Vagina (tissue), 2 donors: ENCODE data around the gene RNF166.

Source experiments
- CTCF ChIP-seq, 3 experiments: fragments of 450-650 bp in 2 of 3; fragments of 200-600 bp in 1 of 3; sonication (generic) in 1 of 3; IDR thresholded peaks; one replicate each; pipeline ENCODE4 v1.5.1; 2017 to 2019; ENCODE audit warnings: antibody characterized with exemption in 3 of 3, mild to moderate bottlenecking in 2 of 3, moderate library complexity in 2 of 3
- POLR2A ChIP-seq, 2 donors: fragments of 450-650 bp; IDR thresholded peaks; one replicate each; pipeline ENCODE4 v1.6.1; 2017; ENCODE audit warnings: antibody characterized with exemption in 2 of 2, mild to moderate bottlenecking in 2 of 2, moderate library complexity in 2 of 2
- POLR2AphosphoS5 ChIP-seq, 2 donors: sonication (generic); formaldehyde crosslinking; IDR thresholded peaks; one replicate each; pipeline ENCODE4 v1.9.0; 2017; ENCODE audit warnings: antibody characterized with exemption in 2 of 2, mild to moderate bottlenecking in 2 of 2, low read depth in 1 of 2; ENCODE audit not compliant: insufficient read depth in 1 of 2

GRCh38 chr16:88722784-88723506 lies 16.7 kb upstream of the RNF166 start:
- TF ChIP-seq CTCF (IDR thresholded peaks at IDR 0.05) (no peak), POLR2A (IDR thresholded peaks at IDR 0.05) (no peak), POLR2AphosphoS5 (IDR thresholded peaks at IDR 0.05; ENCODE audit: insufficient read depth in 1 of 2, low read depth in 1 of 2) (no peak)
